GM21825 (cell line): ENCODE data around the gene SLX9.
"Not testable (repeated sequence)": the region's sequence is repeated elsewhere in the genome, so short reads cannot be mapped to it uniquely, and the experiment has no call there.

Experiments used
- ATAC-seq: cut with Tn5 transposase; IDR thresholded peaks from one replicate; pipeline ENCODE4 v1.9.1; 2021; ENCODE audit warnings: mild to moderate bottlenecking, moderate library complexity; ENCODE audit not compliant: unreplicated experiment

Gene SLX9

DNA sequence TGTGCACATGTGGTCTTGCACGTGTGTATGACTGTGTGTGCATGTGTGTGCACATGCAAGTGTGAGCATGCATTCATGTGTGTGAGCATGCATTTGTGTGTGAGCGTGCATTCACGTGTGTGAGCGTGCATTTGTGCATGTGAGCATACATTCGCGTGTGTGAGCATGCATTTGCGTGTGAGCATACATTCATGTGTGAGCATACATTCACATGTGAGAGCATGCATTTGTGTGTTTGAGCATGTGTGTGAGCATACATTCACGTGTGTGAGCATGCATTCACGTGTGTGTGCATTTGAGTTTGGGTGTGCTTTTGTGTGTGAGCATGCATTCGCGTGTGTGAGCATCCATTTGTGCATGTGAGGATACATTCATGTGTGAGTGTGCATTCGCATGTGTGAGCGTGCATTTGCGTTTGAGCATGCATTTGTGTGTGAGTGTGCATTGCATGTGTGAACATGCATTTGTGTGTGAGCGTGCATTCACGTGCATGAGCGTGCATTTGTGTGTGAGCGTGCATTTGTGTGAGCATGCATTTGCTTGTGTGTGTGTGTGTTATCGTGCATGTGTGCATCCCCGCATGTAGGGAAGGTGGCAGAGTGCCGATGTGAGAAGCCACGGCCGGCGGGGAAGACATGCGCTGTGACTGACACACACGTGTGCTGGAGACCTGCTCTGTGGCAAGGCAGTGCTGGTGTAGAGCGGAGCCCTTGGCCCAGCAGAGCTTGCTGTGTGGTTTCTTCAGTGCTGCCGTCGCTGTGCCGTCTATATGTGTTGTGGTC is 37.4 kb upstream of the SLX9 start:
- no peak for ATAC-seq

DNA sequence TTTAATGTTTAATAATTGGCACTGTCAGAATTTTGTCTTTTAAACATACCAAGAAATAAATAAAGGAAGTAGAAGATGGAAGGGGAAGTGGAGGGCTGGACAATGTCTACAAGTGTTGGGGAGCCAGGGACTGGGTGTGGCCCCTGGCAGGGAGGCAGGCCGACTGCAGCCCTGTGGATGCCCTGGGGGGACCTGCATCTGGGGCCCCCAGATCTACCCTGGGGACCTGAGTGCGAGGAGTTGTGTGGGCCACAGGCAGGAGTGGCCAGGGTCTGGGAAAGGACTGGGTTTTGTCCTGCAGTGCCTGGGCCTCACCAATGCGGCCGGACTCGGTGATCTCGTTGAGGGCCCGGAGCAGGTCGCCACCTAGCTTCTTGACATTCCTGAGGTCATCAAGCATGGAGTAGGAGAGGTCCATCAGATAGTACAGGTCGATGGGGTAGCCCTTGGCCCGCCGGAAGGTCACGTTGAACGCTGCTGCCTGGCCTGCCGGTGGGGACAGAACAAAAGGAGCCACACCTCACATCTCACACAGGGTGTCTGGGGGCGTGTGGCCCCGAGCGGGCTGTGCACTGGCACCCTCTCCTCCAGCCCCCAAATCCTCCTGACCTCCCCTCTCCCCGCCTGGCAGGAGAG is 36.7 kb upstream of the SLX9 start:
- no peak for ATAC-seq

DNA sequence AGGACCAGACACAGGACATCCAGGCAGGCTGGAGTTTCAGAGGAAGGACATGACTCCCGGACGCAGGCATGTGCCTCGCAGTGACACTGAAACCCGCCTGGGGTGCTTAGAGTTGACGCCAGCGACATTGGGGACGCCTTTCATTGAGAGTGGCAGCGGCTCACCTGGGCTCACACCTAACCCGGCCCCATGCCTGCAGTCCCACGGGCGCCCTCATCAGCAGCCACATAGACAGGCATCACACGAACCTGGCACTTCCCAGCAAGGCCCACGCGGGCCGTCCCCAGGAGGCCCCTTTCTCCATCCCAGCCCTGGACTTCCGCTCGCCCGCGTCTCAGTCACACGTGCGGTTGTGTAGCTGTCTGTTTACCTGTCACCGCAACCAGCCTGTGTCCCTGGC is 36.1 kb upstream of the SLX9 start:
- ATAC-seq = no peak

DNA sequence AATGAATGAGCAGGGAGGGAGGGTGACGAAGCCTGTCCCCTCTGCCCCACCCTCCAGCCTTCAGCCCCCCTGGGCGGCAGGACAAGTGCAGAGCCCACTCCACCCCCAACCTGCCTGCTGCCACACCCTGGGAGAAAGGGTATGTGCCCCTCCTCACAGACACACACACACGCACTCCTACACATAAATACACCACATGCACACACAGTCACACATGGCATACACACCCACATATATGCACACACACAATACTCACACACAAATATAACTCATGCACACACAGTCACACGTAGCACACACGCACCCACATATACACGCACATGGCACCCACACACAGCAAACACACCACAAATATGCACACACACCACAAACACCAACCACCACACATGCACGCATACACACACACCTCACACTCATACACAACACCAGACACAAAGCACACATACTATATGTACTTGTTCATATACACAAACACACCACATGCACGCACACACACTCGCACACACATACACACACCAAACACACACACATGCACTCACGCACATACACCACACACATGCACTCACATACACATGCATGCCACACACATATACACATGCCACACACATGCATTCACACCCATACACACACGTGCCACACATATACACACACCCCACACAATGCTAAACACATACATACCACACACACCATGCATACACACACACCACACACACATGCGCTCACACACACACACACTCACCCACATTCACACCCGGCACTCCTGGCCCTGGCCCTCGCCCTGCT is 35.5 kb upstream of the SLX9 start:
- no peak for ATAC-seq

DNA sequence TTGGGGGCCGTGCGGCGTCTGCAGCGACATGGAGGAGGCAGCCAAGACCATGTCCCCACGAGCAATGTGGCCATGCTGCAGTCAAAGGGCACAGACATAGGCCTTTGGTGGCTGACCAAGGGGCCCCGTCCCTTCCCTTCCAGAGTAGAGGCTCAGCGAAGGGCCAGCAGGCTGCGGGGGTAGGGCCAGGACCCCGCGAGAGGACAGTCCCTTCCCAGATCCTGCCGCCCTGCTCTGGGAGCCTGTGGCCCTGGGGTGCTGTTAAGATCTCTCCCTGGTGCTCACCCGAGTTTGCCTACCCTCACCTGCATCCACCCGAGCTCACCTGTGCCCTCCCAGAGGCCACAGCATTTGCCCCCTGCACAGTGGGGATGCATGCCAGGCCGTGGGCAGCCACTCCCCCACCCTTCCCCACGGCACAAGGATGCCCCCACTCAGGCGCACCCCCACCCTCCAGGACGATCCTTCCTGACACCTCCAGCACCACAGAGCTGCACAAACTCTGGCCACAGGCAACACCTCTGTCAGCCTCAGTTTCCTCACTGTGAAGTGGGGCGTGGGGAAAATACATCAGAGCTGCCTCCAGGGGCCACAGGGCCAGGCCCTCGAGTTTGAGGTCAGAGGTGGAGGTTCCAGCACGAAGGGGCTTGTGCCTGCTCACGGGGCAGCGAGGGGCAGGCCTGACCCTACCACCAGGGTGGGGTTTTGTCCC is 34.7 kb upstream of the SLX9 start:
- no peak for ATAC-seq

DNA sequence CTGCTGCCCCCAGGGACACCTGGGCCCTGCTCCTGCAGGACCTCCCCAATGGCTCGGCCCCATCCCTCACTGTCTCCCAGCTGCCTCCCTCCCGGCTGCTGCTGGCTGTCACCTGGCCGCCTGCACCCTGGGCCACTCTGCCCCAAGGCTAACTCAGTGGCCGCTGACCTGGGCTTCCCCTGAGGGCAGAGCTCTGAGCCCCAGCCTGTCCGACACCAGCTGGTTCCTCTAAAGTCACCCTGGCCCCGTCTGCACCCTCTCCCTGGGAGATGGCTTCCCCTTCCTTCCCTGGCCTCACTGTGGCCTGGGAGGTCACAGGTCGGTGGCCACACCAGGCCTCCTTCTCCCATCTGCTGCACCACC is 34.1 kb upstream of the SLX9 start:
- ATAC-seq = no peak

DNA sequence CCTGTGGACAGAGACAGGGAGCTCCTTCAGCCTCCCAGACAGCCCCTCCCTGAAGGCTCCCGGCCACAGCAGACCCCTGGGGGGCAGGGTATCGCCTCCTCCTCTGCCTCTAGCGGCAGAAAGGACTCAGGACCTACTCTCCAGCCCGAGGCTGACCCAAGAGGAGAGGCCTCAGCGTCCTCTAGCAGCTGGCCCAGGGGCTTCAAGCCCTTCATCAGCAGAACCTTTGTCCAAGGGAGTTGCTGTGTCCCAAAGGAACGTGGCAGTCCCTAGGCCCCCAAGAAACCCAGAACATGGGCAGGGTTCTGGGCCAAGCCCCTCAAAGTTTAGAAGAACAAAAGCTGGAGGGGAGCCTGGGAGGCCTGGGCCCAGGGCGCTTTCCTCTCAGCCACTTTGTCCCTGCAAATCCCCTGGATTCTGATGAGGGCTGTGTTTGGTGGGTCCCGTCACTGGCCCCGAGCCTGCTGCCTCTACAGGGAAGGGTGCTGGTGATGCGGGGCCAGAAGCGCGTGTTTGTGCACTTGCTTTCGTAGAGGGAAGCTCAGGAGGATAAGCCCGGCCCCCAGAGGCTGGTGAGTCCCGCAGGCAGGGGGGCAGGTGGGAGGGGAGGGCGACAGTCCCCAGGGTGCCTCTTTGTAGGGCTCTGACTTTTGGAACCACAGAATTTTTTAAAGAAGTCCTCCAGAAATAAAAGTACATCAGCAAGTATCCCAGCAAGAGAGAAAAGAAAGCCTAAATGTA is 32.4 kb upstream of the SLX9 start:
- ATAC-seq = no peak

DNA sequence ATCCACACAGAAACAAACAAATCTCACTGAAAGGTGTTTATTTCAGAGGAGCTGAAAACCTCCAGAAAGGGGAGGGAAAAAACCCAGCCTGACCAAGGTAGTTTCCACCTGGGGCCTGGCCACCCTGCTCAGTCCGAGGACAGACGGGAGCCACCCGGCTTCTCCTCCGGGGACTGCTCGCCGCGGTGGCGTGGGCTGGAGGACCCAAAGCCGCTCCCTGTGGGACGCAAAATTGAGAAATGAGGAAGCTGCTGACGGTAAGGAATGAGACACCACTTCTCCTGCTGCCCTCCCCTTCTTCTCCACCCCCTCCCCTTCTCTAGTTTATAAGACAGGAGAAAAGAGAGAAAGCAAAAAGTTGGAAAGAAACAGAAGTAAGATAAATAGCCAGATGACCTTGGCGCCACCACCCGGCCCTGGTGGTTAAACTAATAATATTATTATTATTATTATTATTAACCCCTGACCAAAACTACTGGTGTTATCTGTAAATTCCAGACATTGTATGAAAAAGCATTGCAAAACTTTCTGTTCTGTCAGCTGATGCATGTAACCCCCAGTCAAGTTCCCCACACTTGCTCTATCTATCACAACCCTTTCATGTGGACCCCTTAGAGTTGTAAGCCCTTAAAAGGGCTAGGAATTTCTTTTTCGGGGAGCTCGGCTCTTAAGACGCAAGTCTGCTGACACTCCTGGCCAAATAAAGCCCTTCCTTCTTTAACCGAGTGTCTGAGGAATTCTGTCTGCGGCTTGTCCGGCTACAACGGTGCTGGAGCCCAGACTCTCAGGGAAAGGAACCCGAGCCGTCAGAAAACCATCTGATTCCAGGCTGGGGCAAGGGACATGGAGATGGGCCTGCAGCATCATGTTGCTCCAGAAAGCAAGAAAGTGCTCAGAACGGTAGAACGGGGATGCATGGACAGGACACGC is 31.6 kb upstream of the SLX9 start:
- no peak for ATAC-seq

DNA sequence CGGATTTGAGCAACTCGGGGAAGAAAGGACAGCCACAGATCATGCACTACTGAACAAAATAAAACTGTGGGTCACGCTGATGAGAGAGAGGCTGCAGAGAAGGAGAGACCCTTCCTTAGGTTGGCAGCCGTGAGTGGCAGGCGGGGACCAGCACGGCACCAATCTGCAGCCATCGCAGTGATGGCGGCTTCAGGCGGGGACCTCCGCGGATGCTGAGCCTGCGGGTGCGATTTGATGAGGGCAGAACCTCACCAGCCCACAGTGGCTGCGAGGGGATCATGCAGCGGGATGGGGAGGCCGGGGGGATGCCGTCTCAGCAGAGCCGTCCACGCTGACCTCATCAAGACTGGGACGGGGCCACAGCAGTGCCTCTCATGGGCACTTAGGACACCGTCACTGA is 30.9 kb upstream of the SLX9 start:
- ATAC-seq = no peak

DNA sequence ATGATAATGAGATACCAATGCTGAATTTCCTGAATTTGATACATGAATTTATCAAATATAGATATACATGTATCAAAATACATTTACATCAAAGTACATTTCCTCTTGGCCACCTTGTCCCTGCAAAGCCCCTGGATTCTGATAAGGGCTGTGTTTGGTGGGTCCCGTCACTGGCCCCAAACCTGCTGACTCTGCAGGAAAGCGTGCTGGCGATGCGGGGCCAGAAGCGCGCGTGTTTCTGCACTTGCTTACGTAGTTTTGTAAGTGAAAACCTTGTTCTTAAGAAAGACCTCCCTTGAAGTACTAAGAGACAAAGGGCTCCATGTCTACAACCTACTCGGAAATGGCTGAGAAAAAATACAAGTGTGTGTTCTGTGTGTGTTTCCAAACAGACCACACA is 30.1 kb upstream of the SLX9 start:
- ATAC-seq = no peak

DNA sequence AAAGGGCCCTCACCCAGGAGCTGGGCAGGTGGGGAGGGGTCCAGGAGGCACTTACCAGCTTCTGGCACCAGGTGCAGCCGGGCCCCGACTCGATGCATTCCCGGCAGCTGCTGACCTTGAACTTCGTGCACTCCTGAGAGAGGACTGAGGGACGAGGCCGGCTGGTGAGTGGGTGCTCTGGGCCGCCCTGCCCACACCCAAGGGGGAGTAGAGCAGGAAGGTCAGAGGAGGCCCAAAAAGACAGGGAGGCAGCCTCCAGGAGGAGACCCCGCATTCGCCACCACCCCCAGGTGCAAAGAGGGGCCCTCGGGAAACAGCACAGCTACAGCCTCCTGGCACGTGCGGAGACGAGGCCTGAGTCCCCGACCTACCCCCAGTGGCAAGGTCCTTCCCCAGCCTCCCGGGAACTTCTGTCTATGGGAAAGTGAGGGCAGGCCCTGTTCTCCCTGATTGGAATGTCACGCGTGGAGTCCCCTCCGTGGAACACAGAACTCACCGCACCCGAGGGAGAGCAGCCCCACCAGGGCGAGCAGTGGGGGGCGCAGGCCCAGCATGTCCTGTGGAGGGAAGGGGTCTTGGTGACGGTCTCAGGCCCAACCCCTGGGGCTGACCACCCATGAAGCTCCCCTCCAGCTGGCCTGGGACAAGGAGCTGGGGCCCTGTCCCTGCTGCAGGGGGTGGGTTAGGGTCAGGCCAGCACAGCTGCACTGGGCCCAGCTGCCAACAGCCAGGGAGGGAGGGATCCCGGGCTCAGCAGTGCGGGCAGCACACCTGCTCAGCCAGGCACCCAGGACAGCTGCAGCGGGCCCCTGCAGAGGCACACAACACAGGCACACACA is 29.4 kb upstream of the SLX9 start:
- no peak for ATAC-seq

DNA sequence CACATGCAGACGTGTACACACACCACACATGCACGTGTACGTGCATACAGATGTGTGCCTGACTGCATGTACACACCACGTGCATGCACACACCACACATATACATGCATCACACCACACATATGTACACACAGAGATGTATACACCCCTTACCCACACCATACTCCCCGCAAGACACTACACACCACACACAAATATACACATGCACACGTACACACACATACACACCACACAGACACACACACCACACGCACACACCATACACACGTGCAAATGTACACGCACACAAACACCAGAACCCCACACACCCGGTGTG is 28.8 kb upstream of the SLX9 start:
- ATAC-seq = no peak

DNA sequence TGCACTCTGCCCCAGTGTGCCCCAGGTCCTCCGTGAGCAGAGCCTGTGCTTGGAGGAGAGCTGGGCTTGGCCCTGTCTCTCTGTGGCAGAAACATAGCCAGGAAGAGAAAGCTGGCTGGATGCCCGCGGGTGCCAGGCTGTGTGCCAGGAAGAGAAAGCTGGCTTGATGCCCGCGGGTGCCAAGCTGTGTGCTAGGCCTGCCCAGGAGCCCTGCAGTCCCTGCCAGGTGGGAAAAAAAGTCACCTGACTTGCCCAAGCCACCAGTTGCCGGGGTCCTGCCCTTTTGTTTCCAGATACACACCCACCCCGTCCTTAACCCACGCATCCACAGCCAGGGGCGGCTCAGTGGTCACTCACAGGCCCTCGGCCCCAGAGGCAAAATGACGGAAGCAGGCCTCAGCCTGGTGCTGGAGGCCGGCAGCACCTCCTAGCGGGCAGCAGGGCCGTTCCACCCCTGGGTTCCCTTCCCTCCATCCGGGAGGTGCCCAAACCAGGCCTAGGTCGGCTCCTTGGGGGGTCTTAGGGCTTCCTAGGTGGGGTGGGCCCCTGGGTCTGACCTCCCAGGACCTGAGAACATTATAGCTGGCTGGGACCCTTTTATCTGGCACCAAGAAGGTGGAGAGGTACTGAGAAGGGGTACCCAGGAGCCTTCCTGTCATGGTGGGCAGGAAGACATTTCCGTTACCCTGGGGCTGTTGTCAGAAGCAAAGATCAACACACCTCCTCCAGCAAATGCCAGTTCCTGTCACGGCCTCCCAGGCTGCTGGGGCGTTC is 28.3 kb upstream of the SLX9 start:
- no peak for ATAC-seq

DNA sequence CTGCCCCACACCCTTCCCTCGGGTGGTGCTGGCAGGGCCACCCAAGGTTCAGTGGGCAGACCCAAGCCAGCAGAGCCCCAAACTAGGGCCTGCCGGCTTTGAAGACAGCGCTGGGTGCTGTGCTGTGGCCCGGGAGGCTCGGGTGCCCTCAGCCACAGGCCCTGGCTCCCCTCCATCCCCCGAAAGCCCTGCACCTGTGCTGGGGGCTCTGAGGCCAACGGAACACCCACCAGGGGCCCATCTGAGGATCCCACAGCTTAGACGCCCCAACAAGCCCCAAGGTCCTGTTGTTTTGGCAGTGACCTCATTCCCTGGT is 27.7 kb upstream of the SLX9 start:
- ATAC-seq = no peak

DNA sequence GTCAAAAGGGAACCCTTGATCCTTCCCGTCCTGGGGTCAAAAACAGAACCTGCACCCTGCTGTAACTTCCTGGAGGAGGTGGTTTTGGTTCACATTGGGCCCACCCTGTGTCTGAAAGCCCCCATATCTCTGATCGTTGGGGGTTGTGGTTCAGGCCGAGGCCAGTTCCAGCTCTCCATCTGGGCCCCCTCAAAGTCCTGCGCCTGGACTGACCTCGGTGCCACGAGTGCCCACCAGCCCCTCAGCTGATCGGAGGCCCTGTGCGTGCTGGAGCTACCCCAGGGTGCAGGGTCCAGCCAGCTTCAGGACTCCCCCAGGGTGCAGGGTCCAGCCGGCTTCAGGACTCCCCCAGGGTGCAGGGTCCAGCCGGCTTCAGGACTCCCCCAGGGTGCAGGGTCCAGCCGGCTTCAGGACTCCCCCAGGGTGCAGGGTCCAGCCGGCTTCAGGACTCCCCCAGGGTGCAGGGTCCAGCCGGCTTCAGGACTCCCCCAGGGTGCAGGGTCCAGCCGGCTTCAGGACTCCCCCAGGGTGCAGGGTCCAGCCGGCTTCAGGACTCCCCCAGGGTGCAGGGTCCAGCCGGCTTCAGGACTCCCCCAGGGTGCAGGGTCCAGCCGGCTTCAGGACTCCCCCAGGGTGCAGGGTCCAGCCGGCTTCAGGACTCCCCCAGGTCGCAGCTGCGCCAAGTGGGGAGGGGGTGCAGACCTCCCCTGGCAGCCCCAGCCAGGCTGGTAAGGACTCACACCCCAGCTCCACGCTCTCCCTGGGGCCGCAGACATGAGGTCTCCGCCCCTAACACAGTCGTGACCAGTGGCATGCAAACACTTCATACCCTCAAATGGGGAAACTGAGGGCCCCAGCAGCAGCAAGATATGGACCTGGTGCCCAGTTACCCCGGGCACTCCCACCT is 27.1 kb upstream of the SLX9 start:
- ATAC-seq = not testable (repeated sequence)

DNA sequence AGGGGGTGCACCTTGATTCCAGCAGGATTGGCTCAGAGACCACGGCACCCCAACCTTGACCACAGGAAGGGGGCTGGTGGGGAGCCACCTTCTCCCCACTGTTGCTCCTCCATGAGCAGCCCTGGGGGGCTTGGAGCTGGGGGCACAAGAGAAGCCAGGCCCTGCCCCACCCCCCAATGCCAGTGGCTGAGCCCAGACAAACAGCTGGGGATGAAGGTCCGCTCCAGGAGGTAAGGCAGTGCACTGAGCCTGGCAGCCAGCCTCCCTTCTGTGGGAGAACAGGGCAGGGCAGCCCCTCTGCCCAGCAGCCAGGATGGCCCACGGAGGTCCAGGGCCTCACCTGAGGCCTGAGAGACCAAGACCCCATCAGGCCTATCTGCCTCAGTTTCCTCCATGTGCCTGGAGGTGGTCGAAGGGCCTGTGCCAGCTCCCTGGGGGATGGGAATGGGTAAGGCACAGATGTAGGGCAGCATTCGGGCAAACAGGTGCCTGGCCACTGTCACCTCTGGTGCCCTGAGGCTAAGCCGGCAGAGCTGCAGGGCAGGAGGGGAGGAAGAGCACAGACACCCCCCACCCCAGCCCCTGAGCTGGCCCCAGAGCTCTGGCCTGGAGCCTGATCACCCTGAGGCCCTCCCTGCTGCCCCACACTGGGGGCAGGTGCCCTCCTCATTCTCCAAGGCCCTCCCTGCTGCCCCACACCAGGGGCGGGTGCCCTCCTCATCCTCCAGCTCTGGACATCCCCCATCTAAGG is 26.2 kb upstream of the SLX9 start:
- no peak for ATAC-seq
